ENCODE measurements around the gene FLYWCH2. TPM values are rescaled to one million over a fixed set of nuclear protein-coding genes. Genes with fewer than 3 reads are reported as not detected.

The FLYWCH2 gene
- polyA plus RNA-seq, 4 donors = 21.1 to 30.0 (median 23.1) TPM

- no peak for DNase-seq (ENCODE audit: low read depth in 4 of 4, low spot score in 3 of 4)
Measured at GRCh38 chr16:2852731-2853507, 30.1 kb upstream of the FLYWCH2 start.

GRCh38 chr16:2853531-2854073, 29.4 kb upstream of the FLYWCH2 start:
- DNase-seq (ENCODE audit: low read depth in 4 of 4, low spot score in 3 of 4) = no peak

- no peak for DNase-seq (ENCODE audit: low read depth in 4 of 4, low spot score in 3 of 4)
Measured at GRCh38 chr16:2854700-2855309, 28.2 kb upstream of the FLYWCH2 start.

- no peak for DNase-seq (ENCODE audit: low read depth in 4 of 4, low spot score in 3 of 4)
Measured at GRCh38 chr16:2855536-2855935, 27.5 kb upstream of the FLYWCH2 start.

- DNase-seq (ENCODE audit: low read depth in 4 of 4, low spot score in 3 of 4) = no peak
Measured at GRCh38 chr16:2856061-2856670, 26.8 kb upstream of the FLYWCH2 start.

GRCh38 chr16:2856686-2857450, 26.1 kb upstream of the FLYWCH2 start:
- no peak for DNase-seq (ENCODE audit: low read depth in 4 of 4, low spot score in 3 of 4)

GRCh38 chr16:2857451-2858244, 25.4 kb upstream of the FLYWCH2 start, which contains the start of gene PRSS22:
Gene PRSS22, minus strand, starts transcription at chr16:2858170. Its CDS starts 66 bp downstream, at chr16:2858104.
- DNase-seq (ENCODE audit: low read depth in 4 of 4, low spot score in 3 of 4) = no peak

GRCh38 chr16:2858245-2859025, 24.6 kb upstream of the FLYWCH2 start:
- DNase-seq (ENCODE audit: low read depth in 4 of 4, low spot score in 3 of 4) = no peak

GRCh38 chr16:2859686-2860265, 23.2 kb upstream of the FLYWCH2 start:
- DNase-seq (ENCODE audit: low read depth in 4 of 4, low spot score in 3 of 4) = no peak

- DNase-seq (ENCODE audit: low read depth in 4 of 4, low spot score in 3 of 4) = no peak
Measured at GRCh38 chr16:2860826-2861567, 22.0 kb upstream of the FLYWCH2 start.

- no peak for DNase-seq (ENCODE audit: low read depth in 4 of 4, low spot score in 3 of 4)
Measured at GRCh38 chr16:2865651-2866050, 17.4 kb upstream of the FLYWCH2 start.

GRCh38 chr16:2866431-2866830, 16.6 kb upstream of the FLYWCH2 start:
- no peak for DNase-seq (ENCODE audit: low read depth in 4 of 4, low spot score in 3 of 4)

GRCh38 chr16:2867661-2867986, 15.4 kb upstream of the FLYWCH2 start:
- DNase-seq (ENCODE audit: low read depth in 4 of 4, low spot score in 3 of 4) = no peak

- DNase-seq (ENCODE audit: low read depth in 4 of 4, low spot score in 3 of 4) = peak; percentile 79 to 82 (median 81)
Measured at GRCh38 chr16:2867987-2868789, 14.8 kb upstream of the FLYWCH2 start.

- no peak for DNase-seq (ENCODE audit: low read depth in 4 of 4, low spot score in 3 of 4)
Measured at GRCh38 chr16:2871926-2872325, 11.1 kb upstream of the FLYWCH2 start.

GRCh38 chr16:2874032-2874911, 8.7 kb upstream of the FLYWCH2 start:
- no peak for DNase-seq (ENCODE audit: low read depth in 4 of 4, low spot score in 3 of 4)

Data from left renal pelvis (tissue), 4 donors.